RCC 7860 (cell line): ENCODE results near the gene CMTM2.
"Not testable (repeated sequence)": the region's sequence is repeated elsewhere in the genome, so short reads cannot be mapped to it uniquely, and the experiment has no call there.

ENCODE experiments used
- DNase-seq: peaks from one replicate; pipeline ENCODE4 v3.0.0-alpha.2; 2015; ENCODE audit warnings: low spot score
- FAIRE-seq: peaks from 2 replicates; lab custom pipeline; 2012; peaks lifted over from hg19 to GRCh38; lab: Jason Lieb, UNC

The CMTM2 gene

DNA sequence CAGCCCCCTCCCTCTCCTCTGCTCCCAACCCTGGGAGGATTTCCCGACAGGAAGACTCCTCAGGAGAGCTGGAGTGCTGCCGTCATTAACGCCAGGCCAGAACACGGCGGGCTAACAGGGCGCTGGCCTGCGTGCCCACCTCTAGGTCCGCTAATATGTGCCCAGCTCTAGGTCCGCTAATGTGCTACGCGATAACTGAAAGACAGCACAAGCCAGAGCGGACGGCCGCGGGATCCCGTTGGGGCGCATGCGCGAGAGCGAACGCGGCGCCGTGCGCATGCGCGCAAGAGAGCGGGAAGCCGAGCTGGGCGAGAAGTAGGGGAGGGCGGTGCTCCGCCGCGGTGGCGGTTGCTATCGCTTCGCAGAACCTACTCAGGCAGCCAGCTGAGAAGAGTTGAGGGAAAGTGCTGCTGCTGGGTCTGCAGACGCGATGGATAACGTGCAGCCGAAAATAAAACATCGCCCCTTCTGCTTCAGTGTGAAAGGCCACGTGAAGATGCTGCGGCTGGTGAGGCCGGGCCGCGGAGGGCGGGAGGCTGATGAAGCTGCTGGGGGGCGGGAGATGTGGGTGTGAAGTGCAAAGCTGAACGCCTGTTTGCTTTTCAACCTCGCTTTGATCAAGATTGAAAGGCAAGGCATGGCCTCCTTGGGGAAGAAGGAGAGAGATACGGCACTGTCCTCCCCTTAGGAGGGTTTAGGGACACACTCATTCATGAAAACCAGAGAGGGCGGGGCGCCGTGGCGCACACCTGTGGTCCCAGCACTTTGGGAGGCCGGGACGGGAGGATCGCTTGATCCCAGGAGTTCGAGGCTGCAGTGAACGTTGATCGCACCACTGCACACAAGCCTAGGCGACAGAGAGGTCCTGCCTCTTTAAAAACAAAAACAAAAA, 26.7 kb upstream of the CMTM2 start, which contains the start of gene CKLF:
TSS of gene CKLF (plus strand) at position 291 of the 892 bp plus-strand sequence. CDS start at position 431, 140 bp downstream.
- DNase-seq: peak; percentile 80
- FAIRE-seq: no peak

DNA sequence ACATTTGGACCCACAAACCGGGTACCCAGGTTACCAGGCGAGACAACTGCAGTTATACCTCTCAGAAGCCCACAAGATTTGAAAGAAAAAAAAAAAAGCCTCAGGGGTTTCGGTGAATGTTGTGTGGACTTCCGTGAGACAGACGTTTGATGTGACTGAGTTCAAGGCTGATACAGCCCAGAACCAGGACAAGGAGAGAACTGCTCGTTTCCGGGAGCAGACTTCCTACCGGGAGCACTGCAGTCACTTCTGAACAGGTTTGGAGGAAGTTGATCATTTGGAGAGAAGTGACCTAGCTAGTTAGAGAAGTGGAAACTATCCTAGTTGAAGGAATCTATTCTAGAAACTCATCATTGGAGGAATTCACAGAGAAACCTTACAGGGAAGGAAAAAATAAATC, 26.0 kb upstream of the CMTM2 start:
- DNase-seq: no peak
- no peak for FAIRE-seq

DNA sequence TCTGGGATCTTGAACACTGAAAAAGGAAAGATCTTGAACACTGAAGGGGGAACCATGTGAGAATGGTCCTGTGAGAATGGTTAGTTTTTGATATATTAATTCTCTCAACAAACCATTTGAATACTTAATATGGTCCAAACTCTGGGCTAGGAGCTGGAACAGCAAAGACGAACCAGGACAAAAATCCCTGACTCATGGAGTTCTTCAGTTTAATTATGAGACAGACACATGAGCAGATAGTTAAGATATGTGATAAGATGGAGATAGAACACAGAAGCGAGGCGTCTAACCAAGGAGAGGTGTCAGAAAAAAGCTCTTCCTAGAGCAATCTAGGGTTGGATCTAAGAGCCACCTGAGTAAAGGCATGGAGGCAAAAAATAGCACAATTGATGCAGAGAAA, 25.2 kb upstream of the CMTM2 start:
- no peak for DNase-seq
- no peak for FAIRE-seq

DNA sequence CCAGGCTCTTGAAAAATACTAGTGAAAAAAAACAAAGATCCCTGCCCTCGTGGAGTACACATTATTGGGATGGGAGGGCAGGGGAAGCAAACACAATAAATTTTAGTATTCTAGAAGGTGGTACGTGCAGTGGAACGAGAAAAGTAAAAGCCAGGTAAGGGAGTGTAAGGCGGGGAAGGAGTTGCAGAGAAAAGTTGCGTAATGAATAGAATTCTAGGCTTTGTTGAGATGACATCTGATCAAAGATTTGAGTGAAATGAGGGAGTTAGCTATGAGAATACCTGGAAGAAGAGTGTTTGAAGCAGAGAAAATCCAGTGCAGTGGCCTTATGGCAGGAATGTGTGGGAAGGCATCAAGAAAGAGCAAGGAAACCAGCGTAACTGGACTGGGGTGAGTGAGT, 24.8 kb upstream of the CMTM2 start:
- DNase-seq (no peak), FAIRE-seq (no peak)

DNA sequence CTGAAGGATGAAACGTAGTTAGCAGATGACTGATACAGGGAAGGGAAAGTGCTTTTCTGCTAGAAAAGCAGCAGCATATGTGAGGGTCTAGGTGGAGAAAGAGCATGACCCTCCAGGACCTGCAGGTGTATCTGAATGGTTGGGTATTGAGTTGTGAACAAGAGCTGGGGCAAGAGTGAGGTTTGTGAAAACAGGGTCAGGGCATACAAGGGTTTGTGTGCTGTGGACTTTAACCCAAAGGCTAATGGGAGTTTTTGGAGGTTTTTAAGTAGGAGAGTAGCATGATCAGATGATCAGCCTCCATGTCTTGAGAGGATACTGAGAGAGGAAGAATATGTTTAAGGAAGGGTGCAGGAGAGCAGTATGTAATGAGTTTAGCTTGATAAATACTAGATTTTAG, 19.2 kb upstream of the CMTM2 start:
- DNase-seq (no peak), FAIRE-seq (no peak)

DNA sequence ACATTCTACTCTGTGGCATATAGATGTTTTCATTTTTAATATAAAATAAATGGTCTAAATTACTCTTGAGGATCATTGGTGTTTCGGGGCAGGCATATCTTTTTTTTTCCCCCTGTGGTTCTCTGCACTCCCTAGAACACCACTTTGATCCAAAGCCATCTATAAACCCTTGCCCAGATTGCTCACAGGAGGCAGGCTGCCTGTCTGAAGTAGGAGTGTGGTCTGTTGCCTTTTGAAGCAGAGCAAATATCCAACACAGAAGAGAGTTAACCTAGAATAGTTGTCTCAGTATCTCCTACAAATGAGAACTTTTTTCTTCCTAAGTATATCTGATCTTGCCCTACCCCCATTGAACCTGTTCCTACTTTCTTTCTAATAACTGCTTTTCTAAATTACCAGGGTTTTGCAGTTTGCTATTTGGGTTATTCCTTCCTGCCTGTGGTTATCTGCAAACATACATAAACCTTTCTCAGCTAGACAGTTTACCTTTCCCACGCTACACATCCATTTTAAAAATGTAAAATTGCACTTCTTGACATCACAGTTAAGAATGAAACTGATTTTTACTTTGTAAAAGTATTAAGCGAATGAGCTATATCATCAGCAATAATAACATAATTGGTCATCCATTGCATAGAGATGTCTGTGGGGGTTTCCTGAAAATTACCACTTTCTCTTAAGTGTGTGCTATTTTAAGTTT, 17.7 kb upstream of the CMTM2 start:
- DNase-seq (no peak), FAIRE-seq (no peak)

DNA sequence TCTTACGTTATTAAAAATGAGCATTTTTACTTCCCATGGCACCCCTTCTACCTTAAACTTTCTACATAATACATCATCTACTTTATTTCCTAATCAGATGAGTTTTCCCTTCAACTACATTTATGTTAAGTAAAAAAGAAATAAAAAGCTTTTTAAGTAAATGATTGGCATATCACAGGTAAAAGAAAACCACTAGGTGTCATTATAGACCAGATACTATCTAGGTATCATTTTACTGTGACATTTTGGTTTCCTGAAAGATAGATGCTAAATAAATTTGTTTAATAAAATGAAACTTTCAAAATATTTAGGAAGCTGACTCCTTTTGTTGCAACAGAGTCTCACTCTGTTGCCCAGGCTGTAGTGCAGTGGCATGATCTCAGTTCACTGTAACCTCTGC, 16.9 kb upstream of the CMTM2 start:
- FAIRE-seq: peak; percentile 16
- DNase-seq: no peak

DNA sequence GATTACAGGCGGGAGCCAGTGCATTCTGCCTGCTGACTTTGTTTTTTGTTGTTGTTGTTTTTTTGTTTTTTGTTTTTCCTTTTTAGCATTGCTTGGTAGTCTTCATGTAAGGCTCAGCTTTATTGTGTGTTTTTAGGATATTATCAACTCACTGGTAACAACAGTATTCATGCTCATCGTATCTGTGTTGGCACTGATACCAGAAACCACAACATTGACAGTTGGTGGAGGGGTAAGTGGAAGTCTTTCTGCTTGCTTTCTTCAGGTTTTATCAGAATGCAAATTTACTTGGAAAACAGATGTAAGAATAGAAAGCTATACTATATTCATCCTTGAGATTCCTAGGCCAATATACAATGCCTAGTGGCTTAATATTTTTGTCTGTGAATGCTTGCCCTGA, 16.3 kb upstream of the CMTM2 start:
- DNase-seq (no peak), FAIRE-seq (no peak)

DNA sequence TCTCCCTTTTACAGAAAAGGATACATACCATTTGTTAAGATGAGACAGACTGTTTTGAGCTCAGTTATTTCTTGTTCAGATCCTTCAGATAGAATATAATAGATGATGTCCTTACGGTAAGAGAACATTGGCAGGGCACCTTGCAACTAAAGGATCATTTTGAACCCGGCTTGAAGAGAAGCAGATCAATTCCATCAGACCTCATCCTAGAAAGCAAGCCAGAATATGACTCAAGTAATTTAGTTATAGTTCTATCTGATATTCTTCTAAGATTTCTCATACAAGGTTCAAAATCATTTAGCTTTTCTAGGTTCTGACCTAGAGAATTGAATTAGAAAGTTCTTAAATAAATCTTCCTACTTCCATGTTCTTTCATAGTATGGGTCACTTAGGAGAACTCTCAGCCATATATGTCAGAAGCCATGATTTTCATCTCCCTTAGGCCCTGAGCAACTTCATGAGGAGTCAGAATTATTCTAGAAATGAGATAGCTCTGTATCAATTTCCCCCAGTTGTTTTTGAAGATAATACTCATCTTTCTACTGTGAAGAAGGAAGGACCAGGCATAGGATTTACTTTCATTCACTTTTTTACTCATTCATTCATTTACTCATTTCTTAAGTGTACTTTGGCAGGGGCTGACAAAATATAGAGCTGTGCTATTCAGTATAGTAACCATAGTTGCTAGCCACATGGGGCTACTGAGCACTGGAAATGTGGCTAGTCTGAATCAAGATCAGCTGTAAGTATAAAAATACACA, 15.5 kb upstream of the CMTM2 start:
- no peak for FAIRE-seq
- no peak for DNase-seq

DNA sequence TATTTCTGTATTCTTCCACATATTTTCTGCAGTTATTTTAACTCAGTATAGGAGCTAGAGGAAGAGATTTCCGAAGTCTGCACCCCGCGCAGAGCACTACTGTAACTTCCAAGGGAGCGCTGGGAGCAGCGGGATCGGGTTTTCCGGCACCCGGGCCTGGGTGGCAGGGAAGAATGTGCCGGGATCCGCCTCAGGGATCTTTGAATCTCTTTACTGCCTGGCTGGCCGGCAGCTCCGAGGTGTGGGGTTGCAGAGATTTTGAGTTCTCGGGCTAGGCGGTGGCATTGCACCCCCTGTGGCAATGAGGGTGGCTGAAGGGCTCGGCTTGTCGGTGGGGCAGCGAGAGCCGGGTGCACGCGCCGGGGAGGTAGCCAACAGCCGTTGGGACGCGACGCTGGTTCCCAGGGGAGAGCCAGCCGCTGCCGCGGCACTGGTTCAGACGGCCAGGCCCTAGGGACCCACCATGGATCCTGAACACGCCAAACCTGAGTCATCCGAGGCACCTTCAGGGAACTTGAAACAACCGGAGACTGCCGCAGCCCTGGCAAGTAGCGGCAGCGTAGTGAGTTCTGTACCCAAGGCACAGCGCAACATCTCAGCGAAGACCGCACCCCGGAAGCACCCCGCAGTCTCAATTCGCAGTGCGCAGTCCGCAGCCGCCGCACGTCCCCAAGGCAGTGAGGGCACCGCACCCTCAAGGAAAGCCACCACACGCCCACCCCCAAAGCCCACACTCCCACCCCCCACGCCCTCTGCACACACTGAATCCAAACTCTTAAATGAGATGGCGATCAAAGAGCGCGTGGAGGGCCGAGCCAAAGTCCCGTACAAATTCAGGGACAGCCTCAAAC, 13.0 kb upstream of the CMTM2 start, which contains the start of gene CMTM1:
TSS of gene CMTM1 (plus strand) at position 389 of the 851 bp plus-strand sequence. CDS start at position 464, 75 bp downstream.
- FAIRE-seq (no peak), DNase-seq (no peak)

DNA sequence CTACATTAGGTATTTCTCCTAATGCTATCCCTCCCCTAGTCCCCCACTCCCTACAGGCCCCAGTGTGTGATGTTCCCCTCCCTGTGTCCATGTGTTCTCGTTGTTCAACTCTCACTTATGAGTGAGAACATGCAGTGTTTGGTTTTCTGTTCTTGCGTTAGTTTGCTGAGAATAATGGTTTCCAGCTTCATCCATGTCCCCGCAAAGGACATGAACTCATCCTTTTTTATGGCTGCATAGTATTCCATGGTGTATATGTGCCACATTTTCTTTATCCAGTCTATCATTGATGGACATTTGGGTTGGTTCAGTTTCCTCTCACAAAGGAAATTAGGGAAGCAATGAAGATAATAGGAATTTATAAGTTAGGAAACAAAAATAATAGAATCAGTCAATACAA, 12.0 kb upstream of the CMTM2 start:
- FAIRE-seq, DNase-seq: not testable (repeated sequence)

DNA sequence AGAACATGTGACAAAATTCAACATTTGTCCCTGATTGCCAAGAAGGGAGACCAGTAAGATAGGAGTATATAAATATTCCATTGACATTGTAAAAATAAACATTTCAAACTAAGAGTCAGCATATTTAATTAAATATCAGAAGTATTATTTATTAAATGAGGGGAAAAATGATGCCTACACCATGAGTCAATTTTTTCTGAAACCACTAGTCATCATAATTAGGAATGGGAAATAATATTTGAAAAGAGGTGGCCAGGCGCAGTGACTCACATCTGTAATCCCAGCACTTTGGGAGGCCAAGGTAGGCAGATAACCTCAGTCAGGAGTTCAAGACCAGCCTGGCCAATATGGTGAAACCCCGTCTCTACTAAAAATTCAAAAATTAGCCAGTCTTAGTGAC, 10.9 kb upstream of the CMTM2 start:
- no peak for FAIRE-seq

DNA sequence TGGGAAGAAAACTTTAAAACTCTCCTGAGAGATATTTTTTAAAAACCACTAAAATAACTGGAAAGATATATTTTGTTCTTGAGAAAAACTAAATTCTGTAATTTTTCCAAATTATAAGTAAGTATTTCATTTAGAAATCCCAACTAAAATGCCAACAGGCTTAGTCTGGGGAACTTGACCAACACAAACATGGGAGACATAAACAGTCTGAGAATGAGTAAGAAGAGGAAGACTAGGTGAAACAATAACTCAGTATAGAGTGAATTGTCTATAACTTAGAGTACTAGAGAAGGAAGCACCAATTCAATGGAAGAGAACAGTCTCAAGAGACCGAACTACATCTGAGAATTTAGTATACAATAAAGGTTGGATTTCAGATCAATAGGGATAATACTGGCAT, 10.1 kb upstream of the CMTM2 start:
- peak; percentile 44 for FAIRE-seq
- no peak for DNase-seq

More for the DNA sequence above, 10.9 kb upstream of the CMTM2 start:
- no peak for DNase-seq

DNA sequence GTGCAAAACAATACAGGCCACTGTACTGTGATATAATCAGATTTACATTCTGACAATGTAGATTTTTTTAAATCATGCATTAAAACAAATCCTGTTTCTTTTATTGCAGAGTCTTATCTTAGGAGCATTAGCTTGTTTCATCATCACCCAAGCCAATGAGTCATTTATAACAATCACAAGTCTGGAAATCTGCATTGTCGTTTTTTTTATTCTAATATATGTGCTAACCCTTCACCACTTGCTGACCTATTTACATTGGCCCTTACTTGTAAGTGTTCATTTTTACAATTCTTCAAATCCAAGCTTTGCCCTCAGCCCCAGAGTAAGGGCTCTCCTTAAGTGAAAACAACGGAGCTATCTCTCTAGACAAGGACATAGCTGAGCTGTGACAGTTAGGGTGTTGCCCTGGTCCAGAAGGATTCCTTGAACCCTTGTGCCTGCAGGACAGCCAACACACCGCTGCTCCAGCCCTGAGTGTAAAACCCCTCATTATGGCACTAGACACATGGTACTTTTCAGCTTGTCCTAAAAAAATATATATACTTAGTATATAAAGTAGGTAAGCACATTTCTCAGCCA, 9.3 kb upstream of the CMTM2 start:
- FAIRE-seq: peak; percentile 40
- no peak for DNase-seq

DNA sequence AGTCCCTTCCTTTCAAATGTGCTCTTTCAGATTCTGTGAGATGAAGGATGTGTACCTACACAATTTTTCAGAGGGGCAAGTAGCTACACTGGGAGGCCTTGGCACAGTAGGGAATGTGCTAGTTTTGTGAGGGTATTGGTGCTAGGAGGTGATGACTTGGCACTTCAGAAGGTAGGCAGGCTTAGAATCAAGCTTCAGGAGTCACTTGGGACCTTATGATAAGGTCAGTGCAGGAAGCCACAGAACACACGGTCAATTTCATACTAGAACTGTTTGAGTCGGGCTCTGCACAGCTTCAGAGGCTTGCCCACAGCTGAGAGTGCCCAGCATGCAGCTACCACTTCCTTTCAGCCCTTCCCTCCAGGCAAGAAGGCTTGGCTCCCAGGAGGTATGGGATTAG, 6.9 kb upstream of the CMTM2 start:
- no peak for DNase-seq
- no peak for FAIRE-seq

DNA sequence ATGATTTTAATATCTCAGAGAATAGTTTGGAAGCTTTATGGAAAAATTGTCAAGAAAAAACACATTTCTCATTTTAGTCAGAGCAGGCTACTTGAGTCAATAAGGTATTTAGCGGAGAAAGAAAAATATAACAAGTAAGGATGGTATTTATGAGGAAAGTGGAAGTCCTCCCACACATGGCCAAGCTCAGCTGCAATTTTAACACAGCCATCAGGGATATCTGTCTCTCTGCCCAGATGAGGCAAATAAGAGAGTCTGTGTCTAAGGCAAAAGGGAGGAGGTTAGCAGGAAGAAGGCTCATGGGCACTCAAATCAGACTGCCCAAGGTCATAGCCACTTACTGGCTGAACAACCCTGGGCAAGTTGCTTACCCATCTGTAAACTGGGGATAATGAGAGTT, 5.2 kb upstream of the CMTM2 start:
- no peak for DNase-seq
- no peak for FAIRE-seq

DNA sequence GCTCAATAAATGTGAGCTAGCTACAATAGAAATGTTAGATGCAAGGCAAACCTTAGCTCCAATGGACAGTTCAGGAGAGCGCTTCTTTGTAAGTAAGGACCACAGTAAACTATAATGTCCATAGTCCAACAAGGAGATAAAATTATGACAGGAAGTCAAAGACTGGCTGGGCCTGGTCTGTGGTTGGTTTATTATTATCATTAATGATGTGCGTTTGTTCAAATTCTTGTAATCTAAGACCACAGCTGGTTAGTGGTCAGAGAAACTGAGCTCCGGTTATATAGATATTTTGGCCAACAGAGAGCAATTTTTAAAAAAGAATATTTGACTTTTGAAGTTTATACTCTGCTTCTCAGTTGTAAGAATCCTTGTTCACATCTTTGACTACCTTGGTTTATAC, 4.7 kb upstream of the CMTM2 start:
- FAIRE-seq: no peak
- no peak for DNase-seq

DNA sequence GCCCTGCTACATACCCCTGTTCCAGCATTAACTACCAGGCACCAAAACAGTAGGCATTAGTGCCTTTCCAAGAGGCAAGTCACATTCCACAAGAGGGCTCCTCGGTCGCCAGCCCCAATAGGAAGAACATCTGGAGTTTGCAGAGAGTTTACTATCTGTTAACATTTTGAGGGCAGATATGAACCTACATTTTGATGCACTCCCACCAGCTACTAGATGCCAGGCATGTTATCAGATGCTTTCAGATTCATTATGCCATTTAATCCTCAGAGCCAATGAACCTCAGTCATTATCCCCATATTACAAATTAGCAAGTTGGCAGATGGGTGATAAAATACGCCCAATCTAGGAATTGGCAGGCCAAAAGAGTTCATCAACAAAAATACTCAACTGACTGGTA, 4.2 kb upstream of the CMTM2 start:
- DNase-seq (no peak), FAIRE-seq (no peak)

DNA sequence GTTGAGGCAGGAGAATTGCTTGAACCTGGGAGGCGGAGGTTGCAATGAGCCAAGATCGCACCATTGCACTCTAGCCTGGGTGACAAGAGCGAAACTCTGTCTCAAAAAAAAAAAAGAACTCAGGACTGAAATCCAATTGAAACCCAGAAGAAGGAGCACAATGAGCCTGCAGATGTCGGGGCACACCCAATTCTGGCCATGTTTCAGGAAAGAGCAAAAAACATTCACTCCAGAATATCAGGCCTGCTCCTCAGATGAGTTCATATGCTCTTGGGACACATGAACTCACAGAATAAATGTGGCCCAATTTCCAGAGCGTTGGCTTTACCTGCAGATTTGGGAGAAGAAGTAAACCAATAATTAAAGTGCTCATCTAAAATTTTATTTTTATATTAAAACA, 3.0 kb upstream of the CMTM2 start:
- no peak for DNase-seq
- no peak for FAIRE-seq

DNA sequence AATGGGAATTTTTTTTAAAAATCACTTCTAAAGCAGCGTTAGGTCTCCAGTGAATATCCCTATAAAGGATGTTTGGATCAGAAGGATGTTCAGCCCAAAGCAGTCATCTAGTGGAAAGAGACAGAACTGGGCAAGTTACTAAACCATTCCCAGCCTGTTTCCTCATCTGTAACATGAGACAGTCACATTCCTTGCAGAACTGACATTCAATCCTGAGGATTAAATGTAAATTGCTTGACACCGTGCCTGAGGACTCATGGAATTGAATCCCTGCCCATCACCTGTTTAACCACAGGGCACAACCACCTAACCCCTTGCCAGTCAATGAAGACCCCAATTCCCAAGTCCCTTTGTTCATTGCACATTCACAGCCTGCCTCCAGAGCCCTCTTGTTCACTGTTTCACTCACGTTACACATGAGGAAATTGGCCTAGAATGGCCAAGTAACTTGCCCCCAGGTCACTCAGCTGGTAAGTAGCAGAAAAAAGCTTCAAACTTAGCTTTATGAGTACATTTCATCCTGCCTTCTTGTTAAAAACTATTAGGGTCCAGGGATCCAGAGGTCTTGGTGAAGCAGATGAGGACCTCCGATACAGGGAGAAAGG, 1.4 kb downstream of the CMTM2 start:
- DNase-seq (no peak), FAIRE-seq (no peak)
